H1 (cell line): ENCODE data around the gene TNS3. TPM values are rescaled to one million over a fixed set of nuclear protein-coding genes. Genes with fewer than 3 reads are reported as not detected.

Experiments
- BCL11A ChIP-seq, 2 experiments: IDR thresholded peaks; one replicate each; pipeline ENCODE4 v1.6.1; 2011; ENCODE audit warnings: low read depth in 2 of 2, low read length in 2 of 2, mild to moderate bottlenecking in 2 of 2
- CBX5 ChIP-seq: fragments of 300-800, 300-1000 bp; sonication (generic); IDR thresholded peaks from 2 replicates; pipeline ENCODE4 v1.7.1; 2016; ENCODE audit warnings: antibody characterized with exemption, low read length, low read depth
- CHD2 ChIP-seq: IDR thresholded peaks from 2 replicates; pipeline ENCODE4 v1.6.1; 2012; ENCODE audit warnings: low read length, improper control_type of control experiment
- CHD7 ChIP-seq: fragments of 300-600 bp; sonication (generic); IDR thresholded peaks from 2 replicates; pipeline ENCODE4 v1.7.1; 2012; ENCODE audit warnings: low read length, moderate library complexity, mild to moderate bottlenecking, inconsistent platforms; ENCODE audit not compliant: insufficient replicate concordance
- CREB1 ChIP-seq: IDR thresholded peaks from 2 replicates; pipeline ENCODE4 v1.6.1; 2012; ENCODE audit warnings: inconsistent platforms
- MAFK ChIP-seq: IDR thresholded peaks from 2 replicates; pipeline ENCODE4 v1.6.1; 2012; ENCODE audit warnings: low read depth, mild to moderate bottlenecking, improper control_type of control experiment, low read length
- MAX ChIP-seq: IDR thresholded peaks from 2 replicates; pipeline ENCODE4 v1.6.1; 2012; ENCODE audit warnings: inconsistent platforms
- SP4 ChIP-seq: IDR thresholded peaks from 2 replicates; pipeline ENCODE4 v1.6.1; 2012; ENCODE audit warnings: low read length, inconsistent platforms
- TAF1 ChIP-seq: IDR thresholded peaks from 2 replicates; pipeline ENCODE4 v1.6.1; 2011; ENCODE audit warnings: mild to moderate bottlenecking, low read depth, low read length
- USF2 ChIP-seq: IDR thresholded peaks from 2 replicates; pipeline ENCODE4 v1.6.1; 2011; ENCODE audit warnings: low read length, improper control_type of control experiment
- polyA plus RNA-seq, 7 experiments: library from polyadenylated mRNA; depleted of rRNA in 3 of 7; stranded (reverse) in 5 of 7; unstranded in 2 of 7; fragments of >200 nt in 5 of 7; fragments of 200-250 nt in 2 of 7; gene quantifications; 1 replicate in 5 of 7; 2 replicates in 1 of 7; 4 replicates in 1 of 7; pipeline versions ENCODE4 v1.2.1 to v1.2.3, GENCODE V29; 2011 to 2013; ENCODE audit warnings: missing spikeins in 2 of 7, mixed read lengths in 2 of 7
- total RNA-seq: library from RNA; stranded (reverse); fragmentation: NEBNext Ultra II Directional; extraction: Animal tissue kit (Norgen Biotek cat#: 25700); gene quantifications from 2 replicates; pipeline ENCODE4 v1.2.1, GENCODE V29; 2021

TNS3 gene
- total and polyA plus RNA-seq, 2 of the 8 experiments (the other 6 are each of a cell fraction or from before 2014, with no cell fraction given), result 11.9 to 24.2 TPM

DNA sequence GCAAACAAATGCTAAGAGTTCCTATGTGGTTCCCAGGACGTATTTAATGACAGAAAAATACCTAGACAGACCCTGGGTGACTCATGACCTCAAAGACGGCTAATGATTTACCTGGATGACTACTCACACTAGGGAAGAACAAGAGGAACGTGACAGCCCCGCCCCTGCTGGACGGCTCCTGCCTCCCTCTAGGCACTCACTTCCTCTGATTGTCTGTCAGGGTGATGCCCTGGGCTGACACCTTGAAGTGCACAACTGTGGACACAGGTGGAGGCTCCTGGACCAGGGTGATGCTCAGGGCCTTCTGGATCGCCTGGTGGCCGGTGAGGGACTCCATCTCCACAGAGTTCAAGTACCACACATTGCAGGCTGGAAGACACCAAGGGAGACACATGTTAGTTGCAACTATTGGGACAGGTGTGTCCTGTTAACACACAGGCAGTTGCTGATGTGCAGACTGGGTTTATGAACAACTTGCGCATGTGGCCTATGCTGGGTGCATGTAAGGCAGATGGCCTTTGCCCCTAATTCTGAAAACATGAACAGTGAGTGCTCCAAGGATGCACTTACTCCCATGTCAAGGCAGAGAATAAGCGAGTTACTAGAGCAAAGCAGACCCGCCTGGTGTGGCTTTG lies 298.3 kb downstream of the TNS3 start (continued):
- no peak for TF ChIP-seq CHD7
- no peak for TF ChIP-seq USF2
- no peak for TF ChIP-seq MAX
- TF ChIP-seq CREB1, result no peak
- TF ChIP-seq BCL11A (IDR thresholded peaks at IDR 0.05; ENCODE audit: low read depth in 2 of 2, low read length in 2 of 2), result no peak
- no peak for TF ChIP-seq TAF1
- no peak for TF ChIP-seq SP4
- no peak for TF ChIP-seq MAFK
- TF ChIP-seq CHD2, result no peak
- no peak for TF ChIP-seq CBX5
